HCT116 (cell line): ENCODE data around the gene CFAP161. TPM values are rescaled to one million over a fixed set of nuclear protein-coding genes. Genes with fewer than 3 reads are reported as not detected.

ENCODE experiments used
- ATAC-seq: fragments of 200-7000 bp; cut with Tn5 transposase; 2 replicates; pipeline ENCODE4 v1.9.1; 2020; ENCODE audit warnings: mild to moderate bottlenecking, moderate library complexity
- BruUV-seq: library from RNA; stranded (reverse); fragments of 400-500 nt; replicated peaks from 2 replicates; lab custom pipeline; 2021; lab: Mats Ljungman, UMichigan
- CTCF ChIA-PET: fragments of 300-600 bp; sonication (Branson Sonifier 250); formaldehyde crosslinking; loops from one replicate; lab custom pipeline; 2021; ENCODE audit warnings: antibody characterized with exemption; lab: Charles Lee
- POLR2A ChIA-PET: fragments of 300-600, 350-600 bp; sonication (Branson Sonifier 250); formaldehyde crosslinking; loops from one replicate; lab custom pipeline; 2021; ENCODE audit warnings: antibody characterized with exemption; lab: Charles Lee
- RAD21 ChIA-PET, 2 experiments: fragments of 300-600 bp; sonication (Branson Sonifier 250); formaldehyde crosslinking; loops; one replicate each; lab custom pipeline; 2023; ENCODE audit warnings: low total read pairs in 2 of 2; ENCODE audit not compliant: uncharacterized antibody in 2 of 2, unreplicated experiment in 2 of 2, low non-redundant PET in 1 of 2; lab: Charles Lee
- DNase-seq: peaks from one replicate; pipeline ENCODE4 v3.0.0-alpha.2; 2010; ENCODE audit warnings: low read depth, low spot score
- H2AFZ ChIP-seq: fragments of 200-600 bp; shearing (Covaris generic), sonication (generic); 2 replicates; pipeline ENCODE4 v1.6.1; 2017; ENCODE audit warnings: low read depth, mixed run types, mixed read lengths, antibody characterized with exemption, low read length; ENCODE audit not compliant: poor library complexity, severe bottlenecking
- H3K27ac ChIP-seq: 2 replicates; pipeline ENCODE4 v1.5.1; 2012; ENCODE audit warnings: low read depth, low read length
- H3K27me3 ChIP-seq: fragments of 200-600 bp; sonication (generic); 2 replicates; pipeline ENCODE4 v1.6.1; 2016; ENCODE audit warnings: mixed run types, low read length, mixed read lengths; ENCODE audit not compliant: insufficient read depth
- H3K36me3 ChIP-seq, 2 experiments: fragments of 200-500 bp in 1 of 2; fragments of 200-600 bp in 1 of 2; sonication (Bioruptor generic) in 1 of 2; sonication (generic) in 1 of 2; 2 replicates each; pipeline versions ENCODE4 v1.5.1 to v1.6.1; 2014 to 2016; ENCODE audit warnings: low read length in 2 of 2, inconsistent platforms in 1 of 2, mixed read lengths in 1 of 2, mixed run types in 1 of 2; ENCODE audit not compliant: insufficient read depth in 2 of 2, control insufficient read depth in 1 of 2
- H3K4me1 ChIP-seq, 2 experiments: fragments of 200-600 bp in 1 of 2; sonication (generic) in 1 of 2; 2 replicates each; pipeline versions ENCODE4 v1.5.1 to v1.6.1; 2012 to 2017; ENCODE audit warnings: low read length in 2 of 2, inconsistent platforms in 1 of 2, mild to moderate bottlenecking in 1 of 2, mixed read lengths in 1 of 2, mixed run types in 1 of 2, moderate library complexity in 1 of 2; ENCODE audit not compliant: insufficient read depth in 2 of 2, control insufficient read depth in 1 of 2
- H3K4me2 ChIP-seq: fragments of 200-600 bp; sonication (generic); 2 replicates; pipeline ENCODE4 v1.6.1; 2017; ENCODE audit warnings: mixed run types, low read length, mixed read lengths
- H3K4me3 ChIP-seq, 2 experiments: fragments of 200-600 bp in 1 of 2; sonication (generic) in 1 of 2; replicated peaks in 1 of 2; 2 replicates each; pipeline ENCODE4 v1.5.1; 2011 to 2016; ENCODE audit warnings: low read length in 2 of 2, control low read depth in 1 of 2, low read depth in 1 of 2, mild to moderate bottlenecking in 1 of 2, mixed read lengths in 1 of 2, mixed run types in 1 of 2
- H3K79me2 ChIP-seq: fragments of 200-600 bp; sonication (generic); 2 replicates; pipeline ENCODE4 v1.6.1; 2017; ENCODE audit warnings: mild to moderate bottlenecking, mixed run types, low read length, moderate library complexity, mixed read lengths; ENCODE audit not compliant: insufficient read depth
- H3K9ac ChIP-seq: fragments of 200-600 bp; sonication (generic); 2 replicates; pipeline ENCODE4 v1.6.1; 2016; ENCODE audit warnings: low read length, mixed read lengths
- H3K9me2 ChIP-seq: fragments of 200-600 bp; sonication (generic), shearing (Covaris generic); 2 replicates; pipeline ENCODE4 v1.6.1; 2017; ENCODE audit warnings: mixed run types, mild to moderate bottlenecking, moderate library complexity; ENCODE audit not compliant: insufficient read depth
- H3K9me3 ChIP-seq, 2 experiments: fragments of 200-500 bp in 1 of 2; fragments of 200-600 bp in 1 of 2; sonication (Bioruptor generic) in 1 of 2; sonication (generic) in 1 of 2; 2 replicates each; pipeline ENCODE4 v1.6.1; 2014 to 2017; ENCODE audit warnings: low read length in 2 of 2, mixed read lengths in 2 of 2, inconsistent platforms in 1 of 2, low read depth in 1 of 2, mild to moderate bottlenecking in 1 of 2, mixed run types in 1 of 2, moderate library complexity in 1 of 2; ENCODE audit not compliant: control insufficient read depth in 1 of 2, insufficient read depth in 1 of 2
- H4K20me1 ChIP-seq: fragments of 200-600 bp; sonication (generic), shearing (Covaris generic); 2 replicates; pipeline ENCODE4 v1.6.1; 2017; ENCODE audit warnings: mixed run types, mild to moderate bottlenecking, moderate library complexity; ENCODE audit not compliant: insufficient read depth
- CEBPB ChIP-seq: IDR thresholded peaks from 2 replicates; pipeline ENCODE4 v1.6.1; 2012; ENCODE audit warnings: low read depth
- EGR1 ChIP-seq: IDR thresholded peaks from 2 replicates; pipeline ENCODE4 v1.6.1; 2012; ENCODE audit warnings: low read depth
- ELF1 ChIP-seq: IDR thresholded peaks from 2 replicates; pipeline ENCODE4 v1.6.1; 2012; ENCODE audit warnings: low read depth, borderline replicate concordance
- EZH2 ChIP-seq: fragments of 200-600 bp; sonication (generic); IDR thresholded peaks from 2 replicates; pipeline ENCODE4 v1.6.1; 2017; ENCODE audit warnings: antibody characterized with exemption, mixed run types
- EZH2phosphoT487 ChIP-seq: fragments of 200-600 bp; IDR thresholded peaks from 2 replicates; pipeline ENCODE4 v1.6.1; 2018; ENCODE audit warnings: antibody characterized with exemption, borderline replicate concordance
- FOSL1 ChIP-seq: IDR thresholded peaks from 2 replicates; pipeline ENCODE4 v1.6.1; 2012; ENCODE audit warnings: low read depth
- JUND ChIP-seq: IDR thresholded peaks from 2 replicates; pipeline ENCODE4 v1.6.1; 2012
- POLR2A ChIP-seq: IDR thresholded peaks from 2 replicates; pipeline ENCODE4 v1.7.0; 2011; ENCODE audit warnings: borderline replicate concordance; ENCODE audit not compliant: insufficient read depth, insufficient read length; ENCODE audit errors: extremely low read depth
- POLR2AphosphoS5 ChIP-seq: IDR thresholded peaks from 2 replicates; pipeline ENCODE4 v1.6.1; 2011; ENCODE audit warnings: mild to moderate bottlenecking, low read depth, low read length, moderate library complexity
- RAD21 ChIP-seq: IDR thresholded peaks from 2 replicates; pipeline ENCODE4 v1.6.1; 2012; ENCODE audit warnings: low read depth, mild to moderate bottlenecking
- SIN3A ChIP-seq: IDR thresholded peaks from 2 replicates; pipeline ENCODE4 v1.6.1; 2012; ENCODE audit warnings: low read depth
- SP1 ChIP-seq: IDR thresholded peaks from 2 replicates; pipeline ENCODE4 v1.6.1; 2012; ENCODE audit warnings: low read depth
- SRF ChIP-seq: IDR thresholded peaks from 2 replicates; pipeline ENCODE4 v1.6.1; 2012; ENCODE audit warnings: low read depth
- ZFX ChIP-seq: fragments of 450-650 bp; IDR thresholded peaks from 2 replicates; pipeline ENCODE4 v1.6.1; 2017
- ZNF274 ChIP-seq: fragments of 200-500 bp; sonication (Bioruptor generic); IDR thresholded peaks from 2 replicates; pipeline ENCODE4 v1.6.1; 2014; ENCODE audit warnings: mild to moderate bottlenecking, low read depth, low read length, inconsistent platforms
- intact Hi-C: fragments of 100-400 bp; cut with micrococcal nuclease; formaldehyde crosslinking; loops from 2 replicates; pipeline ENCODE4 v1.10.0; 2022
- total RNA-seq: library from RNA; stranded (reverse); gene quantifications from one replicate; pipeline ENCODE4 v1.2.1, GENCODE V29; 2021; ENCODE audit not compliant: unreplicated experiment
- TF ChIP-seq, protein P1 (sequence below): IDR thresholded peaks from 2 replicates; pipeline ENCODE4 v1.6.1; 2011; ENCODE audit warnings: mild to moderate bottlenecking, low read length, moderate library complexity; ENCODE audit not compliant: insufficient replicate concordance; ENCODE audit errors: extremely low read depth
- TF ChIP-seq, protein P2 (sequence below), 3 experiments: fragments of 200-600 bp in 1 of 3; sonication (generic) in 1 of 3; IDR thresholded peaks in 2 of 3; conservative IDR thresholded peaks in 1 of 3; 2 replicates each; pipeline ENCODE4 v1.5.1; 2012 to 2017; ENCODE audit warnings: low read depth in 2 of 3, low read length in 2 of 3, antibody characterized with exemption in 1 of 3, borderline replicate concordance in 1 of 3, control low read depth in 1 of 3, mild to moderate bottlenecking in 1 of 3, mixed read lengths in 1 of 3, mixed run types in 1 of 3, moderate library complexity in 1 of 3; ENCODE audit not compliant: insufficient read depth in 1 of 3
- TF ChIP-seq, protein P3 (sequence below): IDR thresholded peaks from 2 replicates; pipeline ENCODE4 v1.6.1; 2012
- TF ChIP-seq, protein P4 (sequence below): IDR thresholded peaks from 2 replicates; pipeline ENCODE4 v1.6.1; 2012; ENCODE audit warnings: low read depth

Gene CFAP161
- total RNA-seq, 1 experiment from 2014 or later = 0.15 TPM

DNA sequence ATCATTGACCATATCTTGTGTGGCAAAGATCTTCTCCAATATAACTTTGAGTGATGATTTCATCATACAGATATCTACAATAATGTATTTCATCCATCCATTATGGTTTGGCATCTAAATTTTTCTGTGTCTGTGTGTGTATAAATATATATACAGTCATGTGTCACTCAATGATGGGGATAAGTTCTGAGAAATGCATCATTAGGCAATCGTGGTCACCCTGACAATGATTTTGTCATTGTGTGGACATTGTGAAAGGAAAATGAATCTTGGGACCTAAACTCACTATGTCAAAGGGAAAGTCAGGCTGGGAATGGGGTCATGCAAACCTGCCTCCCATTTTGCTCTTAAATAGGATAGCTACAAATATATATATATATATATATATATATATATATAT lies 12.4 kb downstream of the CFAP161 start:
- POLR2A ChIA-PET = no interaction called here
- ATAC-seq (no peak), DNase-seq (no peak)
- BruUV-seq = no TSS peak
- Histone ChIP-seq H3K4me1 (no peaks in the 10 kb centered on the region), H3K36me3 (no peaks in the 10 kb centered on the region), H3K9ac (no peak overlapping the region), H3K9me3 (no peaks in the 10 kb centered on the region), H4K20me1 (no peaks in the 10 kb centered on the region), H3K4me3 (no peak overlapping the region), H3K79me2 (no peaks in the 10 kb centered on the region), H3K27ac (no peak overlapping the region), H2AFZ (no peak overlapping the region), H3K27me3 (no peaks in the 10 kb centered on the region), H3K9me2 (no peaks in the 10 kb centered on the region), H3K4me2 (no peak overlapping the region)
- RAD21 ChIA-PET = interaction anchor here in 1 of 2 experiments (0.5 kb wide), 1 partner anchor 859 kb away, joined by 3 read pairs; no protein-coding TSS in a partner anchor
- intact Hi-C loops = no loop called here
- CTCF ChIA-PET = interaction anchor here (0.5 to 2.0 kb wide), 2 partner anchors 9 to 120 kb away, joined by 3 to 6 read pairs; no protein-coding TSS in a partner anchor
- TF ChIP-seq ZFX (no peak), RAD21 (no peak), ZNF274 (no peak), EZH2 (no peak), ELF1 (no peak), FOSL1 (no peak), SP1 (no peak), POLR2A (no peak), EGR1 (no peak), EZH2phosphoT487 (no peak), JUND (no peak), POLR2AphosphoS5 (no peak), SIN3A (no peak), CEBPB (no peak), SRF (no peak)
- TF ChIP-seq, protein P1, sequence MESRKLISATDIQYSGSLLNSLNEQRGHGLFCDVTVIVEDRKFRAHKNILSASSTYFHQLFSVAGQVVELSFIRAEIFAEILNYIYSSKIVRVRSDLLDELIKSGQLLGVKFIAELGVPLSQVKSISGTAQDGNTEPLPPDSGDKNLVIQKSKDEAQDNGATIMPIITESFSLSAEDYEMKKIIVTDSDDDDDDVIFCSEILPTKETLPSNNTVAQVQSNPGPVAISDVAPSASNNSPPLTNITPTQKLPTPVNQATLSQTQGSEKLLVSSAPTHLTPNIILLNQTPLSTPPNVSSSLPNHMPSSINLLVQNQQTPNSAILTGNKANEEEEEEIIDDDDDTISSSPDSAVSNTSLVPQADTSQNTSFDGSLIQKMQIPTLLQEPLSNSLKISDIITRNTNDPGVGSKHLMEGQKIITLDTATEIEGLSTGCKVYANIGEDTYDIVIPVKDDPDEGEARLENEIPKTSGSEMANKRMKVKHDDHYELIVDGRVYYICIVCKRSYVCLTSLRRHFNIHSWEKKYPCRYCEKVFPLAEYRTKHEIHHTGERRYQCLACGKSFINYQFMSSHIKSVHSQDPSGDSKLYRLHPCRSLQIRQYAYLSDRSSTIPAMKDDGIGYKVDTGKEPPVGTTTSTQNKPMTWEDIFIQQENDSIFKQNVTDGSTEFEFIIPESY = no peak
- TF ChIP-seq, protein P2, sequence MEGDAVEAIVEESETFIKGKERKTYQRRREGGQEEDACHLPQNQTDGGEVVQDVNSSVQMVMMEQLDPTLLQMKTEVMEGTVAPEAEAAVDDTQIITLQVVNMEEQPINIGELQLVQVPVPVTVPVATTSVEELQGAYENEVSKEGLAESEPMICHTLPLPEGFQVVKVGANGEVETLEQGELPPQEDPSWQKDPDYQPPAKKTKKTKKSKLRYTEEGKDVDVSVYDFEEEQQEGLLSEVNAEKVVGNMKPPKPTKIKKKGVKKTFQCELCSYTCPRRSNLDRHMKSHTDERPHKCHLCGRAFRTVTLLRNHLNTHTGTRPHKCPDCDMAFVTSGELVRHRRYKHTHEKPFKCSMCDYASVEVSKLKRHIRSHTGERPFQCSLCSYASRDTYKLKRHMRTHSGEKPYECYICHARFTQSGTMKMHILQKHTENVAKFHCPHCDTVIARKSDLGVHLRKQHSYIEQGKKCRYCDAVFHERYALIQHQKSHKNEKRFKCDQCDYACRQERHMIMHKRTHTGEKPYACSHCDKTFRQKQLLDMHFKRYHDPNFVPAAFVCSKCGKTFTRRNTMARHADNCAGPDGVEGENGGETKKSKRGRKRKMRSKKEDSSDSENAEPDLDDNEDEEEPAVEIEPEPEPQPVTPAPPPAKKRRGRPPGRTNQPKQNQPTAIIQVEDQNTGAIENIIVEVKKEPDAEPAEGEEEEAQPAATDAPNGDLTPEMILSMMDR (IDR thresholded peaks at IDR 0.05 in 2 of 3, conservative IDR thresholded peaks at IDR 0.05 in 1 of 3; ENCODE audit: borderline replicate concordance in 1 of 3, insufficient read depth in 1 of 3, low read depth in 2 of 3, low read length in 2 of 3) = no peak
- TF ChIP-seq, protein P3, sequence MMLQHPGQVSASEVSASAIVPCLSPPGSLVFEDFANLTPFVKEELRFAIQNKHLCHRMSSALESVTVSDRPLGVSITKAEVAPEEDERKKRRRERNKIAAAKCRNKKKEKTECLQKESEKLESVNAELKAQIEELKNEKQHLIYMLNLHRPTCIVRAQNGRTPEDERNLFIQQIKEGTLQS = no peak
- TF ChIP-seq, protein P4, sequence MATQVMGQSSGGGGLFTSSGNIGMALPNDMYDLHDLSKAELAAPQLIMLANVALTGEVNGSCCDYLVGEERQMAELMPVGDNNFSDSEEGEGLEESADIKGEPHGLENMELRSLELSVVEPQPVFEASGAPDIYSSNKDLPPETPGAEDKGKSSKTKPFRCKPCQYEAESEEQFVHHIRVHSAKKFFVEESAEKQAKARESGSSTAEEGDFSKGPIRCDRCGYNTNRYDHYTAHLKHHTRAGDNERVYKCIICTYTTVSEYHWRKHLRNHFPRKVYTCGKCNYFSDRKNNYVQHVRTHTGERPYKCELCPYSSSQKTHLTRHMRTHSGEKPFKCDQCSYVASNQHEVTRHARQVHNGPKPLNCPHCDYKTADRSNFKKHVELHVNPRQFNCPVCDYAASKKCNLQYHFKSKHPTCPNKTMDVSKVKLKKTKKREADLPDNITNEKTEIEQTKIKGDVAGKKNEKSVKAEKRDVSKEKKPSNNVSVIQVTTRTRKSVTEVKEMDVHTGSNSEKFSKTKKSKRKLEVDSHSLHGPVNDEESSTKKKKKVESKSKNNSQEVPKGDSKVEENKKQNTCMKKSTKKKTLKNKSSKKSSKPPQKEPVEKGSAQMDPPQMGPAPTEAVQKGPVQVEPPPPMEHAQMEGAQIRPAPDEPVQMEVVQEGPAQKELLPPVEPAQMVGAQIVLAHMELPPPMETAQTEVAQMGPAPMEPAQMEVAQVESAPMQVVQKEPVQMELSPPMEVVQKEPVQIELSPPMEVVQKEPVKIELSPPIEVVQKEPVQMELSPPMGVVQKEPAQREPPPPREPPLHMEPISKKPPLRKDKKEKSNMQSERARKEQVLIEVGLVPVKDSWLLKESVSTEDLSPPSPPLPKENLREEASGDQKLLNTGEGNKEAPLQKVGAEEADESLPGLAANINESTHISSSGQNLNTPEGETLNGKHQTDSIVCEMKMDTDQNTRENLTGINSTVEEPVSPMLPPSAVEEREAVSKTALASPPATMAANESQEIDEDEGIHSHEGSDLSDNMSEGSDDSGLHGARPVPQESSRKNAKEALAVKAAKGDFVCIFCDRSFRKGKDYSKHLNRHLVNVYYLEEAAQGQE = no peak
